HG03103 (cell line): ENCODE data around the gene TNRC6C.
"Not testable (repeated sequence)": the region's sequence is repeated elsewhere in the genome, so short reads cannot be mapped to it uniquely, and the experiment has no call there.

Experiments used
- ATAC-seq: cut with Tn5 transposase; IDR thresholded peaks from one replicate; pipeline ENCODE4 v1.9.1; 2021; ENCODE audit warnings: low read depth; ENCODE audit not compliant: unreplicated experiment

TNRC6C gene

GRCh38 chr17:78108726-78109488 is 150.4 kb downstream of the TNRC6C start:
- ATAC-seq: no peak

- no peak for ATAC-seq
These were observed 150.9 kb downstream of the TNRC6C start for GRCh38 chr17:78109489-78109761.

- ATAC-seq: no peak
These were observed 152.0 kb downstream of the TNRC6C start for GRCh38 chr17:78110363-78111015.

GRCh38 chr17:78111016-78111726 is 152.7 kb downstream of the TNRC6C start:
- ATAC-seq: no peak

GRCh38 chr17:78111727-78112517 is 153.4 kb downstream of the TNRC6C start:
- ATAC-seq: no peak

GRCh38 chr17:78112518-78113471 is 154.3 kb downstream of the TNRC6C start:
- no peak for ATAC-seq

GRCh38 chr17:78113804-78114785 is 155.6 kb downstream of the TNRC6C start:
- ATAC-seq: no peak

GRCh38 chr17:78114831-78115723 is 156.6 kb downstream of the TNRC6C start:
- ATAC-seq: no peak

GRCh38 chr17:78115803-78116202 is 157.3 kb downstream of the TNRC6C start:
- not testable (repeated sequence) for ATAC-seq

GRCh38 chr17:78116411-78116810 is 157.9 kb downstream of the TNRC6C start:
- no peak for ATAC-seq

GRCh38 chr17:78117027-78117981 is 158.8 kb downstream of the TNRC6C start:
- no peak for ATAC-seq

- no peak for ATAC-seq
These were observed 160.3 kb downstream of the TNRC6C start for GRCh38 chr17:78118801-78119241.

- no peak for ATAC-seq
These were observed 162.0 kb downstream of the TNRC6C start for GRCh38 chr17:78120537-78120936.

- ATAC-seq: no peak
These were observed 162.7 kb downstream of the TNRC6C start for GRCh38 chr17:78120971-78121800.

- ATAC-seq: no peak
These were observed 163.3 kb downstream of the TNRC6C start for GRCh38 chr17:78121801-78122215.
